Measurements from ENCODE around the gene ERCC2.

ERCC2 gene

DNA sequence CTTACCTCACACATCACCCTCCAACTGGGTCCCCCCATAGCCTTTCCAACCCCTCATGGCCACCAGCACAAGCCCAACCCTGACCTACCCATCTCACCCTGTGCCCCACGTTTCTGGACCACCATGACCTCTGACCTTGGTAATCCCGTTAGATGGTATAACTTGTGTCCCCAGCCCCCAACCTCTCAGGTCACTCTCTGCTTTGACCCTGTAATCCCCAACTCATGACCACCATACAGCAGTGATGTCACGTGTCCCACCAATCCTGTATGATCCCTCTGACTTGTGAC, 21.3 kb downstream of the ERCC2 start:
- Histone ChIP-seq H3K23ac (ENCODE audit: low read length in 2 of 2) (no peak overlapping the region), H3K4me3 (ENCODE audit: insufficient read depth in 1 of 2, low read depth in 1 of 2, low read length in 2 of 2) (no peak overlapping the region), H2BK120ac (ENCODE audit: low read depth, low read length) (no peak overlapping the region), H3K27ac (ENCODE audit: low read length, poor library complexity, severe bottlenecking) (no peak overlapping the region), H3K14ac (ENCODE audit: low read length in 2 of 2) (no peak overlapping the region), H2BK12ac (ENCODE audit: low read length in 2 of 2) (no peak overlapping the region), H4K8ac (ENCODE audit: low read length) (no peak overlapping the region), H2AFZ (ENCODE audit: low read depth, low read length) (no peak overlapping the region), H3K9ac (ENCODE audit: low read length) (no peak overlapping the region), H2AK5ac (ENCODE audit: low read length, severe bottlenecking) (no peak overlapping the region), H3K4me2 (ENCODE audit: low read length, poor library complexity, severe bottlenecking) (no peak overlapping the region), H2BK15ac (ENCODE audit: low read depth, poor library complexity, severe bottlenecking) (no peak overlapping the region), H2BK5ac (ENCODE audit: low read depth, low read length, poor library complexity, severe bottlenecking) (no peak overlapping the region), H3K36me3 (ENCODE audit: control insufficient read depth in 1 of 2, insufficient read depth in 2 of 2, low read depth in 1 of 2, low read length in 2 of 2) (peaks cover 35 to 49% of the 10 kb centered on the region in 2 experiments), H3K4me1 (ENCODE audit: control insufficient read depth, insufficient read depth, low read depth, low read length) (peaks cover 6% of the 10 kb centered on the region), H3K9me3 (ENCODE audit: control insufficient read depth, low read length) (no peaks in the 10 kb centered on the region), H3K18ac (ENCODE audit: low read depth in 1 of 2, low read length in 2 of 2) (no peak overlapping the region), H4K91ac (ENCODE audit: low read length) (peak overlapping the region; percentile 34), H3K27me3 (ENCODE audit: control insufficient read depth in 1 of 2, insufficient read depth in 1 of 2, low read length in 2 of 2) (peaks cover 9 to 17% of the 10 kb centered on the region in 2 experiments), H3K4ac (ENCODE audit: low read depth in 1 of 2, low read length in 2 of 2) (no peak overlapping the region), H3K79me1 (replicated peaks; ENCODE audit: low read length, poor library complexity, severe bottlenecking) (no peaks in the 10 kb centered on the region)
- WGBS: 73% methylated on average over 3 of the region's 3 CpGs
- DNase-seq: no peak

DNA sequence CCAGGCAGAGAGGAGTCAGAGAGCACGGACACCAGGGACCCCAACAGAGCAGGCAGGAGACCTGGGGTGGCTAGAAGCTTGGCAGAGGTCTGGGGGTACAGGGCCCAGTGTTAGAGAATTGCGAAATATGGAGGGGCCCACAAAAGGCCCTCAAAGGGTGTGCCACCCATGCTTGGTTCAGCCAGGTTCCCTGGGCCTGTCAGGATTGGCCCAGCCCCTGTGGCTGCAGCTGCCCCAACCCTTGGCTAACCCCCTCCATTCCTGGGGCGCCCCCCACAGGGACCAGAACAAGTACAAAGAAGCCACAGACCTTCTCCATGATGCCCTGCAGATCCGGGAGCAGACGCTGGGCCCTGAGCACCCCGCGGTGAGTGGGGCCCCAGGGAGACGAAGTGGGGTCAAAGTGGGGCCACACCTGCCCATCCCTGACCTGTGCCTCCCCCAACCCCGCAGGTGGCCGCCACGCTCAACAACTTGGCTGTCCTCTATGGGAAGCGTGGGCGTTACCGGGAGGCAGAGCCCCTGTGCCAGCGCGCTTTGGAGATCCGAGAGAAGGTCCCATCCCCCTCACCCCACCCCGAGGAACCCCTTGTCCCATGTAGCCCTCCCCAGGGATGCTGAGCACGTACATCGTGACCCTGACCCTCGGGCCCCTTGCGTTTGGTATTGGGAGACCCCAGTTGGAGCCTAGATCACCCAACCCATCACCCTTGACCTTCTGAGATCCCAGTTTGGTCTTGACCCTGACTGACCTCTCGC, 21.8 kb downstream of the ERCC2 start:
- no peaks in the 10 kb centered on the region for H3K79me1 ChIP-seq (replicated peaks; ENCODE audit: low read length, poor library complexity, severe bottlenecking)
- no peak overlapping the region for H4K8ac ChIP-seq (ENCODE audit: low read length)
- no peaks in the 10 kb centered on the region for H3K9me3 ChIP-seq (ENCODE audit: control insufficient read depth, low read length)
- H3K14ac ChIP-seq (ENCODE audit: low read length in 2 of 2): no peak overlapping the region
- DNase-seq: no peak
- H3K23ac ChIP-seq (ENCODE audit: low read length in 2 of 2): no peak overlapping the region
- H3K36me3 ChIP-seq (ENCODE audit: control insufficient read depth in 1 of 2, insufficient read depth in 2 of 2, low read depth in 1 of 2, low read length in 2 of 2): peaks cover 30 to 44% of the 10 kb centered on the region in 2 experiments
- H3K4me1 ChIP-seq (ENCODE audit: control insufficient read depth, insufficient read depth, low read depth, low read length): peaks cover 6% of the 10 kb centered on the region
- no peak overlapping the region for H4K91ac ChIP-seq (ENCODE audit: low read length)
- H3K27ac ChIP-seq (ENCODE audit: low read length, poor library complexity, severe bottlenecking): no peak overlapping the region
- 89% methylated on average over 23 of the region's 23 CpGs for WGBS
- H3K18ac ChIP-seq (ENCODE audit: low read depth in 1 of 2, low read length in 2 of 2): no peak overlapping the region
- H3K9ac ChIP-seq (ENCODE audit: low read length): no peak overlapping the region
- no peak overlapping the region for H2BK12ac ChIP-seq (ENCODE audit: low read length in 2 of 2)
- H2AK5ac ChIP-seq (ENCODE audit: low read length, severe bottlenecking): no peak overlapping the region
- H3K4me2 ChIP-seq (ENCODE audit: low read length, poor library complexity, severe bottlenecking): no peak overlapping the region
- no peak overlapping the region for H2BK5ac ChIP-seq (ENCODE audit: low read depth, low read length, poor library complexity, severe bottlenecking)
- no peak overlapping the region for H3K4ac ChIP-seq (ENCODE audit: low read depth in 1 of 2, low read length in 2 of 2)
- no peak overlapping the region for H2BK120ac ChIP-seq (ENCODE audit: low read depth, low read length)
- H2AFZ ChIP-seq (ENCODE audit: low read depth, low read length): no peak overlapping the region
- no peak overlapping the region for H2BK15ac ChIP-seq (ENCODE audit: low read depth, poor library complexity, severe bottlenecking)
- H3K27me3 ChIP-seq (ENCODE audit: control insufficient read depth in 1 of 2, insufficient read depth in 1 of 2, low read length in 2 of 2): peaks cover 9 to 17% of the 10 kb centered on the region in 2 experiments
- no peak overlapping the region for H3K4me3 ChIP-seq (ENCODE audit: insufficient read depth in 1 of 2, low read depth in 1 of 2, low read length in 2 of 2)

DNA sequence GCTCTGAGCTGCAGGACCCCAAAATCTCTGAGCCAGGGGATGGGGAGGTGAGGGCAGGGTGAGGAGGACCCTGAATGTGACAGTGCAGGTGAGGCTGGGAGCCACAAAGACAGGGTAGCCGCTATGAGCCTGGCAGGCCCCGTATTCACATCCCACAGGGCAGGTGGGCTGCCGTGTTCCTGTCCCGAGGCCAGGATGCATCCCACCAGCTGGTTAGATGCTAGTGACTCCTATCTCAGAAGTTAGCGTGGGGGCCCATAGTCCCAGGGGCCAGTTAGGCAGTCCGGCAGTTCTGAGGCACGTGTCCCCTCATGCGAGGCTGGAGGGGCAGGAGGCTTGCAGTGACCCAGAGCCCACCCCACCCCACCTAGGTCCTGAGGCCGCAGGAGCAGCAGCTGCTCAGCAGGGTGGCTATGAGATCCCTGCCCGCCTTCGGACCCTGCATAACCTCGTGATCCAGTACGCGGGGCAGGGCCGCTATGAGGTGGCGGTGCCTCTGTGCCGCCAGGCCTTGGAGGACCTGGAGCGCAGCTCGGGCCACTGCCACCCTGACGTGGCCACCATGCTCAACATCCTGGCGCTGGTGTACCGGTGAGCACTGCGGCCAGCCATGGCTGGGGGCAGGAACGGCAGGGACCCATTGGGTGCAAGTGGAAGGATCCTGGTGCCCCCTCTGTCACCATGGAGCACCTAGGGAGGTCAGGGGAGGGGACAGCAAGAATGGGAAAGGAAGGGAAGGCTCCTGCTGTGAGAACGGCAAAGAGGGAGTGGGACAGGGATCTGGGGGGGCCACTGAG, 22.6 kb downstream of the ERCC2 start:
- 90% methylated on average over 25 of the region's 25 CpGs for WGBS
- no peak overlapping the region for H3K18ac ChIP-seq (ENCODE audit: low read depth in 1 of 2, low read length in 2 of 2)
- H4K91ac ChIP-seq (ENCODE audit: low read length): no peak overlapping the region
- H3K23ac ChIP-seq (ENCODE audit: low read length in 2 of 2): no peak overlapping the region
- peaks cover 22 to 36% of the 10 kb centered on the region in 2 experiments for H3K36me3 ChIP-seq (ENCODE audit: control insufficient read depth in 1 of 2, insufficient read depth in 2 of 2, low read depth in 1 of 2, low read length in 2 of 2)
- no peak overlapping the region for H2BK120ac ChIP-seq (ENCODE audit: low read depth, low read length)
- H3K4ac ChIP-seq (ENCODE audit: low read depth in 1 of 2, low read length in 2 of 2): no peak overlapping the region
- no peak overlapping the region for H2AK5ac ChIP-seq (ENCODE audit: low read length, severe bottlenecking)
- H3K27ac ChIP-seq (ENCODE audit: low read length, poor library complexity, severe bottlenecking): no peak overlapping the region
- H3K14ac ChIP-seq (ENCODE audit: low read length in 2 of 2): no peak overlapping the region
- H4K8ac ChIP-seq (ENCODE audit: low read length): no peak overlapping the region
- peaks cover 9 to 19% of the 10 kb centered on the region in 2 experiments for H3K27me3 ChIP-seq (ENCODE audit: control insufficient read depth in 1 of 2, insufficient read depth in 1 of 2, low read length in 2 of 2)
- no peak overlapping the region for H2AFZ ChIP-seq (ENCODE audit: low read depth, low read length)
- H3K9me3 ChIP-seq (ENCODE audit: control insufficient read depth, low read length): no peaks in the 10 kb centered on the region
- no peak overlapping the region for H3K9ac ChIP-seq (ENCODE audit: low read length)
- no peaks in the 10 kb centered on the region for H3K79me1 ChIP-seq (replicated peaks; ENCODE audit: low read length, poor library complexity, severe bottlenecking)
- no peak overlapping the region for H3K4me2 ChIP-seq (ENCODE audit: low read length, poor library complexity, severe bottlenecking)
- no peak overlapping the region for H2BK12ac ChIP-seq (ENCODE audit: low read length in 2 of 2)
- H3K4me3 ChIP-seq (ENCODE audit: insufficient read depth in 1 of 2, low read depth in 1 of 2, low read length in 2 of 2): no peak overlapping the region
- H3K4me1 ChIP-seq (ENCODE audit: control insufficient read depth, insufficient read depth, low read depth, low read length): peaks cover 6% of the 10 kb centered on the region
- DNase-seq: no peak
- no peak overlapping the region for H2BK5ac ChIP-seq (ENCODE audit: low read depth, low read length, poor library complexity, severe bottlenecking)
- no peak overlapping the region for H2BK15ac ChIP-seq (ENCODE audit: low read depth, poor library complexity, severe bottlenecking)

GRCh38 chr19:45346449-45346848, 23.9 kb downstream of the ERCC2 start:
- Histone ChIP-seq H3K23ac (ENCODE audit: low read length in 2 of 2) (no peak overlapping the region), H3K79me1 (replicated peaks; ENCODE audit: low read length, poor library complexity, severe bottlenecking) (no peaks in the 10 kb centered on the region), H2AK5ac (ENCODE audit: low read length, severe bottlenecking) (no peak overlapping the region), H2BK5ac (ENCODE audit: low read depth, low read length, poor library complexity, severe bottlenecking) (no peak overlapping the region), H3K9me3 (ENCODE audit: control insufficient read depth, low read length) (no peaks in the 10 kb centered on the region), H2BK15ac (ENCODE audit: low read depth, poor library complexity, severe bottlenecking) (no peak overlapping the region), H3K27me3 (ENCODE audit: control insufficient read depth in 1 of 2, insufficient read depth in 1 of 2, low read length in 2 of 2) (peaks cover 14 to 27% of the 10 kb centered on the region in 2 experiments), H3K36me3 (ENCODE audit: control insufficient read depth in 1 of 2, insufficient read depth in 2 of 2, low read depth in 1 of 2, low read length in 2 of 2) (peaks cover 9 to 23% of the 10 kb centered on the region in 2 experiments), H3K9ac (ENCODE audit: low read length) (no peak overlapping the region), H3K4me2 (ENCODE audit: low read length, poor library complexity, severe bottlenecking) (no peak overlapping the region), H3K27ac (ENCODE audit: low read length, poor library complexity, severe bottlenecking) (no peak overlapping the region), H4K8ac (ENCODE audit: low read length) (no peak overlapping the region), H3K4me1 (ENCODE audit: control insufficient read depth, insufficient read depth, low read depth, low read length) (peaks cover 6% of the 10 kb centered on the region), H3K4me3 (ENCODE audit: insufficient read depth in 1 of 2, low read depth in 1 of 2, low read length in 2 of 2) (no peak overlapping the region), H2BK120ac (ENCODE audit: low read depth, low read length) (no peak overlapping the region), H3K14ac (ENCODE audit: low read length in 2 of 2) (peak overlapping the region in 1 of 2 experiments; percentile 72), H2AFZ (ENCODE audit: low read depth, low read length) (no peak overlapping the region), H3K4ac (ENCODE audit: low read depth in 1 of 2, low read length in 2 of 2) (no peak overlapping the region), H4K91ac (ENCODE audit: low read length) (peak overlapping the region; percentile 11), H3K18ac (ENCODE audit: low read depth in 1 of 2, low read length in 2 of 2) (no peak overlapping the region), H2BK12ac (ENCODE audit: low read length in 2 of 2) (no peak overlapping the region)
- 46% methylated on average over 25 of the region's 27 CpGs for WGBS
- DNase-seq: no peak

Measured in mesenchymal stem cell (in vitro differentiated cells and primary cell).